ENCODE data around the gene RAP1GAP. TPM values are rescaled to one million over a fixed set of nuclear protein-coding genes. Genes with fewer than 3 reads are reported as not detected.

The RAP1GAP gene
- total and polyA plus RNA-seq, 9 of the 15 experiments (the other 6 are each of a cell fraction or from before 2014, with no cell fraction given) = 0.29 to 30.2 (median 19.2) TPM

DNA sequence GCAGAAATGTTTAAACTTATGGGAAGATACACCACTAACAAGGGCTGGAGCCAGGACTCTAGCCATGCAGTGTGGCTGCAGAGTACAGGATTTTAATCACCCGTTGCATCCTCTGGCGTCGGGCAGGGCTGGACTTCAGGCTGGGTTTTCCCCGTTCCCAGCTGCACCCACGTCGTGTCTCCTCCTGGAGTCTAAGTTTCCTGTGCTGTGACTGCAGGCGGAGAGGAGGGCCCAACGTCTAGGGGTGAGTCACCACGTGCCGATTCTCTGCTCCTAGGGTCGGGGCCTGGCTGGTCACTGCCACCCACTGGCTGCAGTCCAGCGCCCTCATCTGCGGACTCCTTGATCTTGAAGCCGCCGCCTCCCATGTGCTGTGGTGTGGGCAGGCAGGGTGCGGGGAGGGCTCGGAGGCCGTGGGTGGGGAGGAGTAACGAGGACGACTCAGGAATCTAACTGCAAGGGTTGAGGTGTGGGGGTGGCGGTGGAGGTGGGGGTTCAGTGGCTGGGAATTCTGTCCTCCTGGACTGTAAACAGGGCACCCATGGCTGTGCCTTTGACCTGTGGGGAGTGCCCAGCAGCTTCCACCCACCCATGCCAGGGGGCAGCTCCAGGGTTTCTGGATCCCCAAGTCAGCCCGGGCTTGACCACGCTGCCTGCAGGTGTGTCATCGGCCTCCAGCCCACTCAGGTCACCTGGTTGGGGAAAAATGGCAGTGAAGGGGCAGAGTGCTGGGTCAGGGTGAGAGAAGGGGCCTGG, 82.1 kb downstream of the RAP1GAP start (continued):
- no peak for TF ChIP-seq ZNF830 (CRISPR knock-in tag; IDR thresholded peaks at IDR 0.05)
- no peak for TF ChIP-seq ZBED1 (IDR thresholded peaks at IDR 0.05)
- no peak for TF ChIP-seq SETDB1 (IDR thresholded peaks at IDR 0.05; ENCODE audit: low read length)
- no peak for TF ChIP-seq MEIS2 (IDR thresholded peaks at IDR 0.05; ENCODE audit: partially characterized antibody)
- TF ChIP-seq FOXK2 (conservative IDR thresholded peaks at IDR 0.05 in 1 of 2, IDR thresholded peaks at IDR 0.05 in 1 of 2; ENCODE audit: low read depth in 2 of 2) = no peak
- TF ChIP-seq, protein P1, sequence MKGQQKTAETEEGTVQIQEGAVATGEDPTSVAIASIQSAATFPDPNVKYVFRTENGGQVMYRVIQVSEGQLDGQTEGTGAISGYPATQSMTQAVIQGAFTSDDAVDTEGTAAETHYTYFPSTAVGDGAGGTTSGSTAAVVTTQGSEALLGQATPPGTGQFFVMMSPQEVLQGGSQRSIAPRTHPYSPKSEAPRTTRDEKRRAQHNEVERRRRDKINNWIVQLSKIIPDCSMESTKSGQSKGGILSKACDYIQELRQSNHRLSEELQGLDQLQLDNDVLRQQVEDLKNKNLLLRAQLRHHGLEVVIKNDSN (CRISPR knock-in tag; IDR thresholded peaks at IDR 0.05) = peak; percentile 79
- TF ChIP-seq, protein P2, sequence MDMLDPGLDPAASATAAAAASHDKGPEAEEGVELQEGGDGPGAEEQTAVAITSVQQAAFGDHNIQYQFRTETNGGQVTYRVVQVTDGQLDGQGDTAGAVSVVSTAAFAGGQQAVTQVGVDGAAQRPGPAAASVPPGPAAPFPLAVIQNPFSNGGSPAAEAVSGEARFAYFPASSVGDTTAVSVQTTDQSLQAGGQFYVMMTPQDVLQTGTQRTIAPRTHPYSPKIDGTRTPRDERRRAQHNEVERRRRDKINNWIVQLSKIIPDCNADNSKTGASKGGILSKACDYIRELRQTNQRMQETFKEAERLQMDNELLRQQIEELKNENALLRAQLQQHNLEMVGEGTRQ (CRISPR knock-in tag; IDR thresholded peaks at IDR 0.05) = peak; percentile 63; the same call in 1 of the 2 replicates
- TF ChIP-seq CHCHD3 (CRISPR knock-in tag; IDR thresholded peaks at IDR 0.05) = no peak
- TF ChIP-seq SIN3A (IDR thresholded peaks at IDR 0.05; ENCODE audit: borderline replicate concordance in 2 of 2, control insufficient read depth in 1 of 2, low read depth in 2 of 2, low read length in 2 of 2) = no peak; a peak in 1 of 4 replicates
- no peak for TF ChIP-seq ZNF644 (tag; IDR thresholded peaks at IDR 0.05; ENCODE audit: low read depth)
- TF ChIP-seq, protein P3, sequence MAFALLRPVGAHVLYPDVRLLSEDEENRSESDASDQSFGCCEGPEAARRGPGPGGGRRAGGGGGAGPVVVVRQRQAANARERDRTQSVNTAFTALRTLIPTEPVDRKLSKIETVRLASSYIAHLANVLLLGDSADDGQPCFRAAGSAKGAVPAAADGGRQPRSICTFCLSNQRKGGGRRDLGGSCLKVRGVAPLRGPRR (CRISPR knock-in tag; IDR thresholded peaks at IDR 0.05) = no peak
- no peak for TF ChIP-seq POU5F1 (IDR thresholded peaks at IDR 0.05; ENCODE audit: borderline replicate concordance, low read depth, low read length, partially characterized antibody)
- TF ChIP-seq SMARCA4 (IDR thresholded peaks at IDR 0.05) = 0 out of 2 replicates have a peak, but pooled peaks have one; percentile 14
- no peak for TF ChIP-seq ZEB2 (IDR thresholded peaks at IDR 0.05)
- no peak for TF ChIP-seq HNRNPL (IDR thresholded peaks at IDR 0.05; ENCODE audit: low read depth, low read length)
- no peak for TF ChIP-seq NCOA6 (IDR thresholded peaks at IDR 0.05)
- peak; percentile 43; the same call in 1 of the 2 replicates for TF ChIP-seq LCOR (CRISPR knock-in tag; IDR thresholded peaks at IDR 0.05)
- TF ChIP-seq, protein P4, sequence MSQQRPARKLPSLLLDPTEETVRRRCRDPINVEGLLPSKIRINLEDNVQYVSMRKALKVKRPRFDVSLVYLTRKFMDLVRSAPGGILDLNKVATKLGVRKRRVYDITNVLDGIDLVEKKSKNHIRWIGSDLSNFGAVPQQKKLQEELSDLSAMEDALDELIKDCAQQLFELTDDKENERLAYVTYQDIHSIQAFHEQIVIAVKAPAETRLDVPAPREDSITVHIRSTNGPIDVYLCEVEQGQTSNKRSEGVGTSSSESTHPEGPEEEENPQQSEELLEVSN (IDR thresholded peaks at IDR 0.05; ENCODE audit: borderline replicate concordance in 1 of 2, extremely low read depth in 1 of 2, insufficient read depth in 1 of 2, insufficient read length in 1 of 2, low read depth in 1 of 2, low read length in 1 of 2, poor library complexity in 1 of 2, severe bottlenecking in 1 of 2) = peak; percentile 53 to 78
- peak; percentile 88; the same call in 1 of the 2 replicates for TF ChIP-seq TCF7 (IDR thresholded peaks at IDR 0.05; ENCODE audit: borderline replicate concordance)
- TF ChIP-seq, protein P5, sequence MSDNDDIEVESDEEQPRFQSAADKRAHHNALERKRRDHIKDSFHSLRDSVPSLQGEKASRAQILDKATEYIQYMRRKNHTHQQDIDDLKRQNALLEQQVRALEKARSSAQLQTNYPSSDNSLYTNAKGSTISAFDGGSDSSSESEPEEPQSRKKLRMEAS (CRISPR knock-in tag; IDR thresholded peaks at IDR 0.05) = peak; percentile 95
- TF ChIP-seq FOXM1 (IDR thresholded peaks at IDR 0.05; ENCODE audit: low read depth) = no peak
- TF ChIP-seq FOXM1 (CRISPR knock-in tag; IDR thresholded peaks at IDR 0.05; ENCODE audit: low read depth) = no peak
- TF ChIP-seq, protein P6, sequence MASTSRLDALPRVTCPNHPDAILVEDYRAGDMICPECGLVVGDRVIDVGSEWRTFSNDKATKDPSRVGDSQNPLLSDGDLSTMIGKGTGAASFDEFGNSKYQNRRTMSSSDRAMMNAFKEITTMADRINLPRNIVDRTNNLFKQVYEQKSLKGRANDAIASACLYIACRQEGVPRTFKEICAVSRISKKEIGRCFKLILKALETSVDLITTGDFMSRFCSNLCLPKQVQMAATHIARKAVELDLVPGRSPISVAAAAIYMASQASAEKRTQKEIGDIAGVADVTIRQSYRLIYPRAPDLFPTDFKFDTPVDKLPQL (IDR thresholded peaks at IDR 0.05; ENCODE audit: extremely low read depth, insufficient read length) = no peak
- no peak for TF ChIP-seq NCOA2 (IDR thresholded peaks at IDR 0.05; ENCODE audit: partially characterized antibody in 2 of 2)

Data from K562 (cell line).